DOHH2 (cell line): ENCODE data around the gene LPIN1.

Experiments
- H3F3A ChIP-seq: fragments of 200-600 bp; sonication (generic), shearing (Covaris generic); 2 replicates; pipeline ENCODE4 v1.6.0; 2016; ENCODE audit warnings: antibody characterized with exemption, mild to moderate bottlenecking; ENCODE audit not compliant: control insufficient read depth, insufficient read depth
- H3K27ac ChIP-seq: fragments of 200-600 bp; sonication (generic); 2 replicates; pipeline ENCODE4 v1.5.1; 2014; ENCODE audit warnings: low read depth, mild to moderate bottlenecking, low read length, moderate library complexity
- H3K27me3 ChIP-seq: fragments of 200-600 bp; sonication (generic); 2 replicates; pipeline ENCODE4 v1.6.1; 2014; ENCODE audit warnings: mild to moderate bottlenecking, low read length, mixed read lengths; ENCODE audit not compliant: control insufficient read depth
- H3K36me3 ChIP-seq: fragments of 200-600 bp; sonication (generic); 2 replicates; pipeline ENCODE4 v1.6.1; 2014; ENCODE audit warnings: mild to moderate bottlenecking, low read length, moderate library complexity, mixed read lengths; ENCODE audit not compliant: control insufficient read depth
- H3K4me1 ChIP-seq: fragments of 200-600 bp; sonication (generic); 2 replicates; pipeline ENCODE4 v1.6.1; 2014; ENCODE audit warnings: mild to moderate bottlenecking, low read length, mixed read lengths; ENCODE audit not compliant: control insufficient read depth
- H3K4me2 ChIP-seq: fragments of 200-600 bp; sonication (generic); 2 replicates; pipeline ENCODE4 v1.6.0; 2014; ENCODE audit warnings: mild to moderate bottlenecking, low read length, moderate library complexity
- H3K4me3 ChIP-seq: fragments of 200-600 bp; sonication (generic); 2 replicates; pipeline ENCODE4 v1.5.1; 2014; ENCODE audit warnings: mild to moderate bottlenecking, low read length, mixed read lengths
- H3K79me2 ChIP-seq: fragments of 200-600 bp; sonication (generic); 2 replicates; pipeline ENCODE4 v1.6.1; 2014; ENCODE audit warnings: mild to moderate bottlenecking, low read length, mixed read lengths; ENCODE audit not compliant: control insufficient read depth
- H3K9me2 ChIP-seq: fragments of 200-600 bp; sonication (generic); replicated peaks from 2 replicates; pipeline ENCODE4 v1.6.1; 2014; ENCODE audit warnings: mild to moderate bottlenecking, low read length, mixed read lengths; ENCODE audit not compliant: control insufficient read depth
- H3K9me3 ChIP-seq: fragments of 200-600 bp; sonication (generic); 2 replicates; pipeline ENCODE4 v1.6.1; 2014; ENCODE audit warnings: antibody characterized with exemption, low read length, mixed read lengths; ENCODE audit not compliant: control insufficient read depth, insufficient read depth
- H4K20me1 ChIP-seq: fragments of 200-600 bp; sonication (generic); 2 replicates; pipeline ENCODE4 v1.6.0; 2014; ENCODE audit warnings: low read depth, mild to moderate bottlenecking, antibody characterized with exemption, low read length, moderate library complexity; ENCODE audit not compliant: control insufficient read depth, insufficient read depth
- EZH2phosphoT487 ChIP-seq: fragments of 200-600 bp; sonication (generic); IDR thresholded peaks from 2 replicates; pipeline ENCODE4 v1.6.1; 2017; ENCODE audit warnings: borderline replicate concordance, mild to moderate bottlenecking, antibody characterized with exemption, low read length, moderate library complexity, mixed read lengths
- TF ChIP-seq, protein P1 (sequence below): fragments of 200-600 bp; sonication (generic); IDR thresholded peaks from one replicate; pipeline ENCODE4 v1.5.1; 2014; ENCODE audit warnings: antibody characterized with exemption, mild to moderate bottlenecking, low read depth, low read length; ENCODE audit not compliant: poor library complexity, severe bottlenecking

The LPIN1 gene

DNA sequence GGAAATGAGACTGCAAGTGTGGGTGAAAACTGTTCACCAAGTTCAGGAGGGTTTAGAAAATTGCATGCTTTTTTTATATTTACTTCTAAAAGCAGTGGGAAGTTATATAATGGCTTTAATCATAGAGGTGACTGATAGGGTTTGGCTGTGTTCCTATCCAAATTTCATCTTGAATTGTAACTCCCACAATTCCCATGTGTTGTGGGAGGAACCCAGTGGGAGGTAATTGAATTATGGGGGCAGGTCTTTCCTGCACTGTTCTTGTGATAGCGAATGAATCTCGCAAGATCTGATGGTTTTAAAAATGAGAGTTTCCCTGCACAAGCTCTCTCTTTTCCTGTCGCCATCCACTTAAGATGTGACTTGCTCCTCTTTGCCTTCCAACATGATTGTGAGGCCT is 40.7 kb upstream of the LPIN1 start:
- H3K4me2 ChIP-seq, result no peak overlapping the region
- no peaks in the 10 kb centered on the region for H3K9me3 ChIP-seq
- H3K4me1 ChIP-seq, result peaks cover 14% of the 10 kb centered on the region
- TF ChIP-seq EZH2phosphoT487, result no peak
- TF ChIP-seq, protein P1, sequence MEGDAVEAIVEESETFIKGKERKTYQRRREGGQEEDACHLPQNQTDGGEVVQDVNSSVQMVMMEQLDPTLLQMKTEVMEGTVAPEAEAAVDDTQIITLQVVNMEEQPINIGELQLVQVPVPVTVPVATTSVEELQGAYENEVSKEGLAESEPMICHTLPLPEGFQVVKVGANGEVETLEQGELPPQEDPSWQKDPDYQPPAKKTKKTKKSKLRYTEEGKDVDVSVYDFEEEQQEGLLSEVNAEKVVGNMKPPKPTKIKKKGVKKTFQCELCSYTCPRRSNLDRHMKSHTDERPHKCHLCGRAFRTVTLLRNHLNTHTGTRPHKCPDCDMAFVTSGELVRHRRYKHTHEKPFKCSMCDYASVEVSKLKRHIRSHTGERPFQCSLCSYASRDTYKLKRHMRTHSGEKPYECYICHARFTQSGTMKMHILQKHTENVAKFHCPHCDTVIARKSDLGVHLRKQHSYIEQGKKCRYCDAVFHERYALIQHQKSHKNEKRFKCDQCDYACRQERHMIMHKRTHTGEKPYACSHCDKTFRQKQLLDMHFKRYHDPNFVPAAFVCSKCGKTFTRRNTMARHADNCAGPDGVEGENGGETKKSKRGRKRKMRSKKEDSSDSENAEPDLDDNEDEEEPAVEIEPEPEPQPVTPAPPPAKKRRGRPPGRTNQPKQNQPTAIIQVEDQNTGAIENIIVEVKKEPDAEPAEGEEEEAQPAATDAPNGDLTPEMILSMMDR, result no peak
- H3K4me3 ChIP-seq, result no peak overlapping the region
- no peaks in the 10 kb centered on the region for H3K79me2 ChIP-seq
- peaks cover 13% of the 10 kb centered on the region for H3K27me3 ChIP-seq
- no peak overlapping the region for H3K27ac ChIP-seq
- H3F3A ChIP-seq, result no peaks in the 10 kb centered on the region
- H3K9me2 ChIP-seq, result no peaks in the 10 kb centered on the region
- no peaks in the 10 kb centered on the region for H3K36me3 ChIP-seq
- H4K20me1 ChIP-seq, result no peaks in the 10 kb centered on the region

DNA sequence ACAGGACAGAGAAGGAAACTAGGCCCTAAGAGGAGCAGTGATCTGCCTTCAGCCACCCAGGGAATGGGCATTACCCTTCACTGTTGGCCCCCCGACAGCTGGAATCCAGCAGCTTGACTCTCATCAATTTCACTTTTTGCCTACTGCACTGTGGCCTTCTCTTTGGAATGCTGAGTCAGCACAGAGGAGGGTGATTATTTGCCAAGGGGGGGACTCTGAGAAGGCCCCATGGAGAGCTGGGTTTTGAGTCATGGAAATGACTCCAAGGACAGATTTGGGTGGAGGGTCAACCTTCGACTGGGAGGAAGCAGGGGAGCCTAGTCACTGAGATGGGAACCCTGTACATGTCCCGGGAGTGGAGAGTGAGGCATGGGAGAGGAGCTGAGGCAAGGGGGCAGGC is 38.3 kb upstream of the LPIN1 start:
- Histone ChIP-seq H3K27me3 (peaks cover 16% of the 10 kb centered on the region), H3F3A (no peaks in the 10 kb centered on the region), H3K9me2 (no peaks in the 10 kb centered on the region), H3K27ac (no peak overlapping the region), H3K4me1 (no peaks in the 10 kb centered on the region), H3K79me2 (no peaks in the 10 kb centered on the region), H3K36me3 (no peaks in the 10 kb centered on the region), H3K4me3 (no peak overlapping the region), H3K4me2 (no peak overlapping the region), H3K9me3 (no peaks in the 10 kb centered on the region), H4K20me1 (no peaks in the 10 kb centered on the region)
- TF ChIP-seq, protein P1, result no peak
- no peak for TF ChIP-seq EZH2phosphoT487

GRCh38 chr2:11709293-11709692 is 37.1 kb upstream of the LPIN1 start:
- Histone ChIP-seq H3K27ac (no peak overlapping the region), H3K9me3 (no peaks in the 10 kb centered on the region)

More at GRCh38 chr2:11709293-11709692, 37.1 kb upstream of the LPIN1 start:
- Histone ChIP-seq H3K79me2 (no peaks in the 10 kb centered on the region), H3K36me3 (no peaks in the 10 kb centered on the region), H3K27me3 (peaks cover 20% of the 10 kb centered on the region), H3K9me2 (no peaks in the 10 kb centered on the region), H3K4me1 (no peaks in the 10 kb centered on the region), H3K4me3 (no peak overlapping the region), H4K20me1 (no peaks in the 10 kb centered on the region), H3K4me2 (no peak overlapping the region), H3F3A (no peaks in the 10 kb centered on the region)
- TF ChIP-seq, protein P1, result no peak
- TF ChIP-seq EZH2phosphoT487, result no peak
